Right renal cortex interstitium (tissue), 3 donors: ENCODE results near the gene SDF2. TPM values are rescaled to one million over a fixed set of nuclear protein-coding genes. Genes with fewer than 3 reads are reported as not detected.

Experiments used
- polyA plus RNA-seq, 3 donors: library from polyadenylated mRNA; unstranded; fragments of 120-200 nt; gene quantifications; one replicate each; pipeline ENCODE4 v1.2.1, GENCODE V29; 2013; ENCODE audit not compliant: insufficient read length in 3 of 3

Gene SDF2
- polyA plus RNA-seq, 3 donors, result 83.0 to 95.9 (median 90.7) TPM

Other genes with a start within 250 kb of the SDF2 start
- 10 to 100 TPM in 2 of 3 donors, 1 to 10 TPM in 1; 7.4 to 21.4 (median 15.6) TPM for gene SLC13A2, start 188.3 kb downstream of the SDF2 start, polyA plus RNA-seq
- gene FOXN1, start 155.6 kb downstream of the SDF2 start, polyA plus RNA-seq, result under 1 TPM; 0.31 to 0.65 (median 0.41) TPM
- gene UNC119, start 109.3 kb downstream of the SDF2 start, polyA plus RNA-seq, result 10 to 100 TPM; 51.9 to 61.9 (median 57.3) TPM
- gene PIGS, start 90.4 kb downstream of the SDF2 start, polyA plus RNA-seq, result 100 to 1,000 TPM in 1 of 3 donors, 10 to 100 TPM in 2; 89.6 to 109 (median 96.6) TPM
- 10 to 100 TPM; 23.4 to 26.9 (median 25.3) TPM for gene ALDOC, start 85.0 kb downstream of the SDF2 start, polyA plus RNA-seq
- gene SPAG5, start 62.9 kb downstream of the SDF2 start, polyA plus RNA-seq, result 10 to 100 TPM; 43.3 to 59.4 (median 52.6) TPM
- gene RSKR, start 47.7 kb downstream of the SDF2 start, polyA plus RNA-seq, result 1 to 10 TPM; 7.5 to 8.9 (median 8.5) TPM
- 10 to 100 TPM; 83.8 to 91.6 (median 89.3) TPM for gene BLTP2, start 16.7 kb downstream of the SDF2 start, polyA plus RNA-seq
- gene SUPT6H, start 299 bp upstream of the SDF2 start, polyA plus RNA-seq, result 10 to 100 TPM; 67.1 to 73.6 (median 69.9) TPM
- 1 to 10 TPM; 4.0 to 6.3 (median 5.2) TPM for gene PROCA1, start 50.0 kb upstream of the SDF2 start, polyA plus RNA-seq
- 100 to 1,000 TPM; 185 to 200 (median 193) TPM for gene RAB34, start 56.0 kb upstream of the SDF2 start, polyA plus RNA-seq
- gene RPL23A, start 58.1 kb upstream of the SDF2 start, polyA plus RNA-seq, result 1,000 to 10,000 TPM in 2 of 3 donors, 100 to 1,000 TPM in 1; 935 to 1,015 (median 1,012) TPM
- gene TLCD1, start 64.3 kb upstream of the SDF2 start, polyA plus RNA-seq, result 10 to 100 TPM; 17.0 to 21.0 (median 19.4) TPM
- 1 to 10 TPM; 6.3 to 7.9 (median 7.1) TPM for gene NEK8, start 66.9 kb upstream of the SDF2 start, polyA plus RNA-seq
- 100 to 1,000 TPM in 2 of 3 donors, 10 to 100 TPM in 1; 97.8 to 107 (median 101) TPM for gene TRAF4, start 82.1 kb upstream of the SDF2 start, polyA plus RNA-seq
- gene FAM222B, start 180.9 kb upstream of the SDF2 start, polyA plus RNA-seq, result 10 to 100 TPM; 19.7 to 20.0 (median 19.9) TPM
- gene ERAL1, start 193.1 kb upstream of the SDF2 start, polyA plus RNA-seq, result 10 to 100 TPM; 60.4 to 70.7 (median 65.0) TPM
- 10 to 100 TPM; 74.4 to 88.0 (median 78.4) TPM for gene FLOT2, start 235.8 kb upstream of the SDF2 start, polyA plus RNA-seq
- 10 to 100 TPM; 10.1 to 14.0 (median 10.4) TPM for gene DHRS13, start 241.2 kb upstream of the SDF2 start, polyA plus RNA-seq